Peyer's patch (tissue), 4 donors: ENCODE results near the gene HTT.

Experiments used
- POLR2A ChIP-seq, 2 donors: fragments of 450-650 bp; IDR thresholded peaks; one replicate each; pipeline ENCODE4 v1.5.1; 2017; ENCODE audit warnings: antibody characterized with exemption in 2 of 2, mild to moderate bottlenecking in 2 of 2, moderate library complexity in 2 of 2
- TF ChIP-seq, protein P1 (sequence below), 6 experiments: fragments of 450-650 bp in 4 of 6; fragments of 200-600 bp in 2 of 6; sonication (generic) in 1 of 6; IDR thresholded peaks; one replicate each; pipeline ENCODE4 v1.5.1; 2017 to 2019; ENCODE audit warnings: antibody characterized with exemption in 6 of 6, mild to moderate bottlenecking in 3 of 6, moderate library complexity in 1 of 6

DNA sequence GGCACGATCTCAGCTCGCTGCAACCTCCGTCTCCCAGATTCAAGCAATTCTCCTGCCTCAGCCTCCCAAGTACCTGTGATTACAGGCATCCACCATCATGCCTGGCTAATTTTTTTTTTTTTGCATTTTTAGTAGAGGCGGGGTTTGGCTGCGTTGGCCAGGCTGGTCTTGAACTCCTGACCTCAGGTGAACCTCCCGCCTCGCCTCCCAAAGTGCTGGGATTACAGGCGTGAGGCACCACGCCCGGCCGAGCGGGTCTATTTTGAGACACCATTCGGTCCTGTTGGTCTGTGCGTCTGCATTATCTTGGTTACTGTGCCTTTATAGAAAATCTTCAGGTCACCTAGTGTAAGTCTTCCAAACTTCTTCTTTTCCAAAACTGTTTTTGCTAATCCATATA lies 196.7 kb downstream of the HTT start:
- TF ChIP-seq, protein P1, sequence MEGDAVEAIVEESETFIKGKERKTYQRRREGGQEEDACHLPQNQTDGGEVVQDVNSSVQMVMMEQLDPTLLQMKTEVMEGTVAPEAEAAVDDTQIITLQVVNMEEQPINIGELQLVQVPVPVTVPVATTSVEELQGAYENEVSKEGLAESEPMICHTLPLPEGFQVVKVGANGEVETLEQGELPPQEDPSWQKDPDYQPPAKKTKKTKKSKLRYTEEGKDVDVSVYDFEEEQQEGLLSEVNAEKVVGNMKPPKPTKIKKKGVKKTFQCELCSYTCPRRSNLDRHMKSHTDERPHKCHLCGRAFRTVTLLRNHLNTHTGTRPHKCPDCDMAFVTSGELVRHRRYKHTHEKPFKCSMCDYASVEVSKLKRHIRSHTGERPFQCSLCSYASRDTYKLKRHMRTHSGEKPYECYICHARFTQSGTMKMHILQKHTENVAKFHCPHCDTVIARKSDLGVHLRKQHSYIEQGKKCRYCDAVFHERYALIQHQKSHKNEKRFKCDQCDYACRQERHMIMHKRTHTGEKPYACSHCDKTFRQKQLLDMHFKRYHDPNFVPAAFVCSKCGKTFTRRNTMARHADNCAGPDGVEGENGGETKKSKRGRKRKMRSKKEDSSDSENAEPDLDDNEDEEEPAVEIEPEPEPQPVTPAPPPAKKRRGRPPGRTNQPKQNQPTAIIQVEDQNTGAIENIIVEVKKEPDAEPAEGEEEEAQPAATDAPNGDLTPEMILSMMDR (IDR thresholded peaks at IDR 0.05), result no peak
- TF ChIP-seq POLR2A (IDR thresholded peaks at IDR 0.05), result no peak
